Endometrial microvascular endothelial cells (primary cell): ENCODE results near the gene ZSCAN32. TPM values are rescaled to one million over a fixed set of nuclear protein-coding genes. Genes with fewer than 3 reads are reported as not detected.

ENCODE experiments used
- in situ Hi-C: cut with HindIII; loops from 2 replicates; pipeline ENCODE4 v1.10.0; 2017; ENCODE audit warnings: low sequenced_read_pairs, low pct_unique_long_range_greater_than_20kb; ENCODE audit errors: inconsistent ontology term
- total RNA-seq: library from RNA; depleted of rRNA; stranded (reverse); fragments of >200 nt; gene quantifications from one replicate; pipeline ENCODE4 v1.2.3, GENCODE V29; 2015; ENCODE audit errors: inconsistent ontology term

Gene ZSCAN32
- 8.6 TPM for total RNA-seq

DNA sequence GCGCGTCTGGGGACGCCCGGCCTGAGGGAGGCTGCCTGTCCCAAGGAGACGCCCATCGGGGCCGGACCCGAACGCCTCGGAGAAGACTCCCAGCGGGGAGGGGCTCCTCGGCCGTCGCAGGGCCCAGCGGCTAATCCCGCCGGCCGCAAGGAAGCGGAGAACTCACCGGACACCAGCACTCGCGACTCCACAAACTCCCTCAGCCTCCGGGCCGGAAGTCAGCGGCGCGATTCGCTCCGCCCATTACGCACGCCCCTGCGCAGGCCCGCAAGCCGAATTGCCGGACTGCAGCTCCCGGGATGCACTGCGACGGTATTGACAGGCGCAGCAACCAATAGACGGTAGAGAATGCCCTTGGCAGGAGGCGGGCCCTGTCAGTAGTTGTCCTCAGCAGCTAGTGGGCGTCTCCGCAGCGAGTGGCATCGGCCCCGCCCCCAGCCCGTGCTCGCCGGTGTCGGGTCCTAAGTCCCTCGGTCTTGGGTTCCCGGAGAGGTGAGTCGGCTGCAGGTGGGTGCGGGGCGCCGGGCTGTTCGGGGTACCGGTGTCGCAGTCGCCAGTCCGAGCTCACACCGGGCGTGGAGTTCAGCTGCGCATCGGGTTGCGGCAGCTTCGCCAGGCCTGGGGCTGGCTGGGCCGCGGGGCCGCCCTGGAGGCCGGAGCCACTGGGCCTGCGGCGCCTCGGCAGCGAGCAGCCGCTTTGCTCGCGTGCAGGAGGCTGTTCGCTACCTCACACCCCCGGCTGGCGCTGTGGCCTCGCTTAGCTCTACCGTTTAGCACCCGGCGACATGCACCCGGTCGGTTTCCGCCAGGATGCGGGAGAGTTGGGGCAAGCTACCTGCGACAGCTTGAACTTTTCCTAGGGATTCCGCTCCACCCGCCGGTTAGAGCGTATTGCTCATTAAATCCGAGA is at the start of gene ZSCAN32, which contains the start of gene ZNF174:
Gene ZSCAN32 (minus strand): TSS at position 226 of the 910 bp plus-strand sequence. CDS start 3,447 bp downstream, outside the sequence.
Gene ZNF174 (plus strand): TSS at position 437 of the 910 bp plus-strand sequence. CDS start 790 bp downstream, outside the sequence.
- in situ Hi-C loops, result no loop called here

DNA sequence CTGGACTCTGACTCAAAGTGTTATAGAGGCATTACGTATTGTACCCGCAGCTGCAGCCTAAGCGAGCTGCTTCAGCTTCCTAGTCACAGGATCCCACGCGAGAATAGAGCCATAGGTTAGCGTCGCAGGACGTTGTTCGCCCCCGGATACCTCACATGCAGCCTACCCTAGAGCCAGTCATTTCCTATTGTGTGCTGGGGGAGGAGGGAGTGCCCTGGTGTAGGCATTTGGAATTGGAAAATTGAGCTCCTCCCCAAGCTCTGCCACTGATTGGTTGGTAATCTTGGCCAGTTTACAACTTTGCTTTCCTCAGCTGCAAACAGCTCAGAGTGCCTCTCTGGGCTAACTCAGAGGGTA is 43.2 kb upstream of the ZSCAN32 start:
- in situ Hi-C loops, result no loop called here

DNA sequence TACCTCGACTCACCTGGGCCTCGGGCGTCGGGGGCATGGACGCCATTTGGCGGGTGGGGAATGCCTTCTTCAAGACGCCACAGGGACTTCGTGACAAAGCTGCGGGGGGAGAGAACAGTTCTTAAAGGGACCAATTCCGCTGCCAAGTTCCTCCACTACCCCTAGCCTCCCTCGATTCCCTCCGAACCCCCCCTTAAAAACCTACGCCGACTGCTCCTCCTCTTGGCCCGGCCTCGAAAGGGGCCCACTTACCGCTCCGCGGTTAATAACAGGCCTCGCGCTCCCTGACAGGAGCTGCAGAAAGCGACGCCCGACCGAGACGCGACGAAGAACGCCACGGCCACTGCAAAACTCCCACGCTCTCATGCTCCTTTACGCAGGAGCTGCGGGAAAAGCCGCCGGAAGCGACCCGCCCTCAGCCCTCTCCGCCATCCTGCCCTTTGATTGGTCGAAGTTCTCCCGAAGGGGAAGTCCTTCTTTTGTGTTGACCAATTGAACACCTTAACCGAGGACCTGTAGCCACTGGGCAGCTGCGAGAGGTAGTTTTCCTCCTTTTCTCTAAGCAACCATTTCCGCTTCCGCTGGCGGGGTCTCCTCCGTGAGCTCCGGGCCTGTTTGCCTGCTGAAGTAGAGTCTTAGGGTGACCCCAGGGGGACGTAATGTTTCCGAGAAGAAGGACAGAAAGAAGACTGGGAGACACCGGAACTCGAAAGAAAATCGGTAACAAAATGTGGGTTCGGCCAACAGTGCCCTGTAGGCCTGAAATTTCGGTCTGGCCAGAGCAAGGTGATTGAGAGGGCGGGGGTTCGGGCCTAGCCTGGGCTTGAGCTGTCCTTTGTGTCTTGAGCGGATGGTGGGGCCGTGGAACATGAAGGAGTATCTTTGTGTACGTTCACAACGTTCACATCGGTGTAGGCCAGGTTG is 42.6 kb upstream of the ZSCAN32 start, which contains the start of the genes NAA60 and ZNF597:
Gene NAA60 (plus strand): TSS at position 573 of the 924 bp plus-strand sequence. CDS start 32,548 bp downstream, outside the sequence.
Gene ZNF597 (minus strand): TSS at position 397 of the 924 bp plus-strand sequence. CDS start 351 bp downstream, at position 46.
- in situ Hi-C loops, result no loop called here

DNA sequence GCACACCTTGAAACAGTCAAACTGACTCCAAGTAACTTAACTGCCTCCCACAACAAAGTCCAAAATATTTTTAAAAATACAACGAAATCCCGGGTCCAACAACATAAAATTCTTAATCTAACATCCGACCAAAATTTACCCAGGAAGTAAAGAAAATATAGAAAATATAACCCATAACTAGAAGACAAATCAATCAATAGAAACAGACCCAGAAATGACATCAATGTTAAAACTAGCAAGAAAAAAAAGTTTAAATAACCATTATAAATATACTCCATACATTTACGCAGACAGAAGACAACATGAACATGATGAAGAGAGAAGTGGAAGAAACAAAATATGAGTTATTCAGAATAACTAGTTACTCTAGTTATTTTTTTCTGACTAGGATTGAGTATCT is 38.8 kb upstream of the ZSCAN32 start:
- in situ Hi-C loops, result no loop called here

DNA sequence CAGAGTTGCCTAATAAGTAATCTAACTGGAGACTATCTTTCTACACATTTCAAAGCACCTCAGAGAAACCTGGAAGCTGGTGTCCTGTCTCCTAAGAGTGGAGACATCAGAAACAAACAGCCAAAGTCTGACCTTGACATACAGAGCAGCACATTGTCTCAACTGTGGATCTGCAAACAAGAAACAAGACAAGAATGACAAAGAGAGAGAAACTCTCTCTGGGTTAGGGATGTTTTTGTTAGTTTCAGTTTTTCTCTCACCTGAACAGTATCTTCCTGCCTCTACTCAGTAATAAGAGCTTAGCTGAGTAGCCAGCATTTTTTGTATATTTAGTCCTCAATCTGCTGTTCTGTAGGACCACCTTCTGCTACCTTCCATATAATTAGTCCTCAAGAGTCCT is 33.6 kb upstream of the ZSCAN32 start:
- in situ Hi-C loops, result no loop called here

DNA sequence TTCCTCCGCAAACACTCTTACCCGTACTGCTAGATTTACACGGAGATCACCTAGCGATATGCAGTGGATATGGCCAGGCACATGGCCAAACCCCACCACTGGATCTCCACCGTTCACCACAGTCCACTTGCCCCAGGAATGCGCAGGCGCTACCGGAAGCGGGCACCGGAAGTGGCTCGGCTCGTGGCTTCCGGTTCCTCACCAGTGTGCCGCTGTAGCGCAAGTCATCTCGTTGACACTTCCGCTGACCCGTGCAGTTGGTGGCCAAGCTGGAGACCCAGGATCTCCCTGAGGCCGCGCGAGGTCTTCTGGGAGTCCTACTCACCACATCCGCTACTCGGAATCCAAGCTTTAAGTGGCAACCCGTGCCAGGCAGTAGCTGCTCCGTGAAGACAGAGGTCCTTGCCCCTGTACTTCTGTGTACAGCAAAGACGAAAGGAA is 31.0 kb upstream of the ZSCAN32 start:
- in situ Hi-C loops, result no loop called here

DNA sequence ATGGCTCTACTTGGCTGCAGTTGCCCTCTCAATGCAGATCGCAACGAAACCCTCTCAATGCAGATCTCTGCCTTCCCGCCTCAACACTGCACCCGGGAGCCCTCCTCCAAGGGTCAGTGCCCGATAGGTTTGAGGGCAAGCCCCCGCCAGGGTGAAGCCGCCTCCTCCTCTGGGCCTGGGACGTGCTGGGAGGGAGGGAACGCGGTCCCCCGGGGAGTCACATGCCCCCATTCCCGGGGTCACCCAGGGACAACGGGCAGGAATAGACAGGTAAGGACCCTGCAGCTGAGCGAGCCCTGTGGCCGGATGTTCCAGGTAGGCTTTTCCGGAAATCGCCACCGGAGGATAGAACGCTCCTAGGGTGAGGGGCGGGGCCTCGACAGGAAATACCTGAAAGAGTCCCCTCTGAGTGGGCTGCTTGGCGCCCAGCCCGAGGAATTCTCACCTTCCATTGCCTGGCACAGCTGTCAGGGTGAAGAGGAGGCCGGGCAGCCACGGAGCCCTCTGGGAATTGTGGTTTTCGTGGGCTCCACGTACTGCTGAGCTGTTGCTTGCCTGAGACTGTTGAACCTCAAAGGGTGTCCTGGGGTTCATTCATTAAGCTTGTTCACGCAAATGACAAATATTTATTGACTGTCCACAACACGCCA is 13.1 kb upstream of the ZSCAN32 start:
- in situ Hi-C loops, result no loop called here

DNA sequence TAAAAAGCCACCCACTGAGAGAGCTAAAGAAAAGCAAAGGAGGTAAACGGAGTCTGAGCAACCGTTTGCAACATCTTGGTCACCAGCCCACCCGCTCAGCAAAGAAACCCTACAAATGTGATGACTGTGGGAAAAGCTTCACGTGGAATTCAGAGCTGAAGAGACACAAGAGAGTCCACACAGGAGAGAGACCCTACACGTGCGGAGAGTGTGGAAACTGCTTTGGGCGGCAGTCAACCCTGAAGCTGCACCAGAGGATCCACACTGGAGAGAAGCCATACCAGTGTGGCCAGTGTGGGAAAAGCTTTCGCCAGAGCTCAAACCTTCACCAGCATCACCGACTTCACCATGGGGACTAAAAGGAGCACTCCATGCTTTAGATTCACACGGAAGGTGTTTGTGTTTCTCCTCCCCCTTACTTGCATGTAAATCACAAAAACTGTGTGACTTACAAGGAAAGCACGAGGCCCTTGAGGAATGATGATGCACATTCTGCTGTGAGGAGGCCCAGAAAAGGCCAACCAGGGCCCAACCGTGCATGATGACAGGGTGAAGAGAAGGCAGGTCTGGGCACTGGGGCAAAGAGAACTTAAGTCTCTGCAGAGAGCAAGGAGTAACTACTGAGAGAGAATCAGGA is 7.9 kb upstream of the ZSCAN32 start:
- in situ Hi-C loops, result no loop called here

DNA sequence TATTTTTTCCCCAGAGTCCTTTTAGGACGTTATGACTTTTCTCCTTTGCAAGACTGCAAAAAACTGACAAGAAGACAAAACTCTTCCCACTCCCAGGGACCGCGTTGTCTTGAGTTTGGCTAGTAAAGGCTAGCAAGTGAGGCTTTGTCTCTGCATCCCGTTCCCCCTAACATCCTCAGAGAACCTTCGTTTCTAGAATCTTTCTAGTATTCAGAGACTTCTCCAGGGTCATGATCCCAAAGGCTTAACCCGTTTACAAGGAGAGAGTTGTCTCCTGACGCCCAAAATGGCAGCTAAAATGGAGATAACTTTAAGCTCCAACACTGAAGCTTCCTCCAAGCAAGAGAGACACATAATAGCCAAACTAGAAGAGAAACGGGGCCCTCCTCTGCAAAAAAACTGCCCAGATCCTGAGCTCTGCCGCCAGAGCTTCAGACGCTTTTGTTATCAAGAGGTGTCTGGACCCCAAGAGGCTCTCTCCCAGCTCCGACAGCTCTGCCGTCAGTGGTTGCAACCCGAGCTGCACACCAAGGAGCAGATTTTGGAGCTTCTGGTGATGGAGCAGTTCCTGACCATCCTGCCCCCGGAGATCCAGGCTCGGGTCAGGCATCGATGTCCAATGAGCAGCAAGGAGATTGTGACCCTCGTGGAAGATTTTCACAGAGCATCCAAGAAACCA is 1.1 kb upstream of the ZSCAN32 start:
- in situ Hi-C loops, result no loop called here

DNA sequence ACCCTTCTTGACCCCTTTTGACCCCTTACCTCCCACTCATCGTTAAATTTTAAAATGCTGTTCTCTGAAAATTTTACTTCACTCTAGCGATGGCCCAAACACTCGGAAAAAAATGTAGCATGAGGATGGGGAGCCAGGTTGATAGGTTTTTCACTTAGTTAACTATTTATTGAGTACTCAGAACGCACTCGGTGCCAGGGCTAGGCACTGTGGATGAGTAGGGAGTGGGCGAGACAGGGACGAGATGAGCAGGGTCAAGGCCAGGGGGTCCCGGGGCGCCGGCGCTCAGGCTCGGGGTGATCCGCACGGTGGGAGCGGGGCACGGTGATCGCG is 392 bp downstream of the ZSCAN32 start:
- in situ Hi-C loops, result no loop called here

DNA sequence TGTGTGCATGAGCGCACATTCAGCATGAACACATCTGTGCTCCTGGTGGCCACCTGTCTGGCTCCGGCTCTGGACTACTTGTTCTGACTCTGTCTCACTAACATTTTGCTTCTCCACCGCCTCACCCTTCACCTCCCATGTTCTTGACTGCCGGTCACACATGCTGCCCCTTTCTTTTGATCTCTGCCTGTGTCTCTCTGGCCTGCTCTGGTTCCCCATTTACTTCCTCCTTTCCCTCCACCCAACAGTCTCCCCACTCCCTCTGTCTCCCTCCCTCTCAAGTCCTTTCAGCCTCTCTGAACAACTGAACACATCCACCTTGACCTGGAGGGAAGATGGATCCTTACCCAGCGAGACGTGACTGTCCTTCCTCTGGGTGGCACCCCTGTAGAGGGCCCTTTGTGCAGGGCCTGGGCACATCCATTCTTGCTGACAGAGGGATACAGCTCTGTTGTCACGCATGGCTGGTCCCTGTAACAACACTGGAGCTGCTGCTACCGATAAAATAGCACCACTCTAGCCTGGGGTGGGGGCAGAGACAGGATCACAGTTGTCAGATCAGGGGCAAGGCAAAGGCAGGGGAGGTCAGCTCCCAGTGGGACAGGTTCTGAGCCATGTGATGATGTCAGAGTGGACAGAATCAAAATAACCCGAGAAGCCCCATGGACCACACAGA is 11.0 kb downstream of the ZSCAN32 start:
- in situ Hi-C loops, result no loop called here

DNA sequence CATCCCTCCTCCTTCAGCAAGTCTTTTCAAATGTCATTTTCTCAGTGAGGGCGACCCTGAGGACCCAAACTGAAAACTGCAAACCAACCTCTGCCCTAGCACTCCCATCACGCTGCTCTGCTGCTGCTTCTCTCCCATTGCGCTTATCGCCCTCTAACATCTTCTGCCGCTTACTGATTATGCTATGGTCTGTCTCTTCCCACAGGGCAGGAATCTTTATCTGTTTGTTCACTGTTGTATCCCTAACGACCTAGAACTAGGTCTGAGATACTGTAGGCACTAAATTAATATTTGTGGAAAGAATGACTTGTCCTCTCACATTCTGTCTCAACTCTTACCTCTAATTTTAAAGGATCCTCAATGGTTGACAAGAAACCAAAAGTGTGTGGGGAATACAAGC is 12.5 kb downstream of the ZSCAN32 start:
- in situ Hi-C loops, result no loop called here

DNA sequence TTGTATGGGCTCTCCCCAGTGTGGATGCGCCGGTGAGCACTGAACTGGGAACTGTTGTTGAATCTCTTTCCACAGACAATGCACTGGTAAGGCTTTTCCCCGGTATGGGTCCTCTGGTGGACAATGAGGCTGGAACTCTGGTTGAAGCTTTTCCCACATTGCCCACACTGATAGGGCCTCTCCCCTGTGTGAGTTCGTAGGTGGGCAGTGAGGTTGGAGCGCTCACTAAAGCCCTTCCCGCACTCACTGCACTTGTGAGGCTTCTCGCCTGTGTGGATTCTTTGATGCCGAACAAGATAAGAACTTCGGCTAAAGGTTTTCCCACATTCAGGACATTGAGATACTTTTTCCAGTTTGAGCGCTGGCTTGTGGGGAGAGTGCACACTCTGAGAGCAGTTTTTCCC is 17.8 kb downstream of the ZSCAN32 start:
- in situ Hi-C loops, result no loop called here

DNA sequence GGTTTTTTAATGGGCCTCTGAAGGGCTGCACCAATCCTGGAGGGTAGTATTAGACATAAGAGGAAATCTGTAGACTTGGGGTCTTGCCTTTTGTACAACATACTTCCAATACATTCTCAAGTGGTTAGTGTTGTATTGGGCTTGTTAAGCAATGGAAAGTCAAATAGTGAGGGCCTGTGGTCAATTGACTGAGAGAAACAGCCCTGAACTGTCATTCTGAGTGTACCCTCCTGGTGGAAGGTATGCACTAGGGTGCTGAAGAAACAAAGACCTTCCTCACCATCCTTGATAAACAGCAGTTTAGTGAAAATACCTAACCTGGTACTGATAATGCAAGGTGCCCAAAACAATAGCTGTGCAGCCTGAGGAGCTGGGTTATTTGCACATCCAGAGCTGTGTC is 22.9 kb downstream of the ZSCAN32 start:
- in situ Hi-C loops, result no loop called here

DNA sequence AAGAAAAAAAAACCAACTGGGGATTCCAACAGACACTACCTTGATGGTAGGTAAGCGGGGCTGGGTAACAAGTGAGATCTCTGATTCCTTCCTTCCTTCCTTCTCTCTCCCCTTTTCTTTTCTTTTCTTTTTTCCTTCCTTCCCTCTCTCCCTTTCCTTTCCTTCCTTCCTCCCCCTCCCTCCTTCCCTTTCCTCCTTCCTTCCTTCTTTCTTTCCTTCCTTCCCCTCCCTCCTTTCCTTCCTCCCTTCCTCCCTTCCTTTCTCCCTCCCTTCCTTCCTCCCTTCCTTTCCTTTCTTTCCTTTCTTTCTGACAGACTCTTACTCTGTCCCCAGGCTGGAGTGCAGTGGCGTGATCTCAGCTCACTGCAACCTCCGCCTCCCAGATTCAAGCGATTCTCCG is 25.1 kb downstream of the ZSCAN32 start:
- in situ Hi-C loops, result no loop called here

DNA sequence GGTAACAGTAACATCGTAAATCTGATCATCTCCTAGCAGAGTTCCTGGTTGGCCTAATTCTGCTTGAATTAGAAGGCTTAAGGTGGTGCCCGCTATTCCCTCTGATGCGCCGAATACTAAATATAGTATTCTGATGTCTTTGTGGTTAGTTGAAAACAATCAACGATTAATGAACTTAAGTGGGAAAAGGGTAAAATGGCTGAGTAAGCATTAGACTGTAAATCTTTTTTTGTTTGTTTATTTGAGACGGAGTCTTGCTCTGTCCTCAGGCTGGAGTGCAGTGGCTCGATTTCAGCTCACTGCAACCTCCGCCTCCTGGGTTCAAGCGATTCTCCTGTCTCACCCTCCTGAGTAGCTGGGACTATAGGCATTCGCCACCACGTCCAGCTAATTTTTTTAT is 31.7 kb downstream of the ZSCAN32 start:
- in situ Hi-C loops, result no loop called here

DNA sequence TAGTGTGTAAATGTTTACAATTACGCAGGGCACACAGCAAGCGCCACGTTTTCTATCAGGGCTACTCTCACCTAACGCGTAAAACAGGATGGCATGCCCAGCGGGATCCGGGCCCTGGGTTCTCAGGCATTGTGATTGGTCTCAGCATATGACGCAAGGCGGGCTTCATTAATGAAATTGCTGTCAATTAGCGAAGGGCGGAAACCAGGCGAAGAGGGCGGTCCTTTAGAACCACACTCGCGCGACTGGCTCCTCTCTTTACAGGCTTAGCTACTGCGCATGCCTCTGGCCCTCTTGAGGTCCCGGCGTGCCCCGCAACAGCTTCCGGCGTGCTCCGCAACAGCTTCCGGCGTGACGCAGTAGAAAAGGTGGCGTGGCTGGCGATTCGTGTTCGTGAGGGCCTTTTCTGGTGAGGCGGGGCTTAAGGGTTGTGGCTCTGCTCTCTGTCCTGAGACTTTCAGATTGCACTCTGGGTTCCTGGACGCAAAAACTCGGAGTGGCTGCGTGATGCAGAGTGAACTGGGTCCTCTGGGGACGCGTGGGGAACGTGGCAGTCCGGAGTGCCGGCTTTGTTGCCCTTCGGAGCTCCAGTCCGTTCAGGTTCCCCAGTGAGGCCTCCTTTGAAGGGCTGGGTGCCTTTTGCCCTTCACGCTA is 35.9 kb downstream of the ZSCAN32 start:
- in situ Hi-C loops, result no loop called here
